Testis (tissue), 2 donors: ENCODE measurements around the gene MAPKAPK3.

Source experiments
- POLR2A ChIP-seq: fragments of 450-650 bp; IDR thresholded peaks from one replicate; pipeline ENCODE4 v1.6.1; 2017; ENCODE audit warnings: antibody characterized with exemption, mild to moderate bottlenecking, moderate library complexity
- TF ChIP-seq, protein P1 (sequence below), 3 experiments: fragments of 450-650 bp in 2 of 3; fragments of 200-600 bp in 1 of 3; sonication (generic) in 1 of 3; IDR thresholded peaks; one replicate each; pipeline ENCODE4 v1.5.1; 2016 to 2019; ENCODE audit warnings: antibody characterized with exemption in 3 of 3, mild to moderate bottlenecking in 2 of 3, moderate library complexity in 1 of 3

DNA sequence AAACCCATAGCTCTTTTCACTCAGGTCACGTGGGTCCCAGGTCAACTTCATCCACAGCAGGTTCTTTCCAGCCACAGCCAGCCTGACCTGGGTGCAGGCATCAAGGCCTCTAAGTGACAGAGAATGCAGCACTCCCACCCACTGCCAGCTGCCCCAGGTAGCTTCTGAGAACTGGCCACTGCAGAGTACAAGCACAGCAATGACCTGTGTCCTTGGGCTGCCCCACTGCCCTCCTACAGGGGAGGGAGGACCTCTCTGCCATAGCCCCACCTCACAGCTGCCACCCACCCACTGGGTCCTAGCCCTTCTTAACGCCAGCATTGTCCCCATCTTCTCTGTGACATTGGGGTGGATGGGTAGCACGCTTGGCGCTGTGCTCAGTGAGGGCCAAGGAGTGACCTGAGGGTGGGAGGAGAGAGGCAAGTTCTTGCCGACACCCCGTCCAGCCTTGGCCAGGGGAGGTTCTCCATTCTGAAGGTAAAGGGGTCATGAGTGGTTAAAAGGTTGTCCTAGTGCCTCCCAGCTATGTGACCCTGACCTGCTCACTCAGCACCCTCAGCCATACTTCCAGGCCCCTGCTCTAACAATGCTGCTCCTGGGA is 17.7 kb upstream of the MAPKAPK3 start:
- TF ChIP-seq, protein P1, sequence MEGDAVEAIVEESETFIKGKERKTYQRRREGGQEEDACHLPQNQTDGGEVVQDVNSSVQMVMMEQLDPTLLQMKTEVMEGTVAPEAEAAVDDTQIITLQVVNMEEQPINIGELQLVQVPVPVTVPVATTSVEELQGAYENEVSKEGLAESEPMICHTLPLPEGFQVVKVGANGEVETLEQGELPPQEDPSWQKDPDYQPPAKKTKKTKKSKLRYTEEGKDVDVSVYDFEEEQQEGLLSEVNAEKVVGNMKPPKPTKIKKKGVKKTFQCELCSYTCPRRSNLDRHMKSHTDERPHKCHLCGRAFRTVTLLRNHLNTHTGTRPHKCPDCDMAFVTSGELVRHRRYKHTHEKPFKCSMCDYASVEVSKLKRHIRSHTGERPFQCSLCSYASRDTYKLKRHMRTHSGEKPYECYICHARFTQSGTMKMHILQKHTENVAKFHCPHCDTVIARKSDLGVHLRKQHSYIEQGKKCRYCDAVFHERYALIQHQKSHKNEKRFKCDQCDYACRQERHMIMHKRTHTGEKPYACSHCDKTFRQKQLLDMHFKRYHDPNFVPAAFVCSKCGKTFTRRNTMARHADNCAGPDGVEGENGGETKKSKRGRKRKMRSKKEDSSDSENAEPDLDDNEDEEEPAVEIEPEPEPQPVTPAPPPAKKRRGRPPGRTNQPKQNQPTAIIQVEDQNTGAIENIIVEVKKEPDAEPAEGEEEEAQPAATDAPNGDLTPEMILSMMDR (IDR thresholded peaks at IDR 0.05): no peak
- no peak for TF ChIP-seq POLR2A
